Esophagus (tissue), 2 donors: ENCODE measurements around the gene CEP20. TPM values are rescaled to one million over a fixed set of nuclear protein-coding genes. Genes with fewer than 3 reads are reported as not detected.

Experiments
- H3K27ac ChIP-seq, 2 donors: one replicate each; pipeline ENCODE4 v1.5.1; 2013; ENCODE audit warnings: low read depth in 2 of 2, mild to moderate bottlenecking in 2 of 2, inconsistent platforms in 1 of 2, low read length in 1 of 2, moderate library complexity in 1 of 2
- H3K27me3 ChIP-seq, 2 donors: one replicate each; pipeline ENCODE4 v1.6.1; 2013; ENCODE audit warnings: low read length in 2 of 2, control low read depth in 1 of 2, mild to moderate bottlenecking in 1 of 2; ENCODE audit not compliant: insufficient read depth in 2 of 2, control insufficient read depth in 1 of 2
- H3K36me3 ChIP-seq, 2 donors: one replicate each; pipeline ENCODE4 v1.6.1; 2013; ENCODE audit warnings: low read length in 1 of 2; ENCODE audit not compliant: control insufficient read depth in 2 of 2, insufficient read depth in 2 of 2
- H3K4me1 ChIP-seq, 2 donors: one replicate each; pipeline ENCODE4 v1.6.1; 2013; ENCODE audit warnings: low read length in 1 of 2; ENCODE audit not compliant: control insufficient read depth in 2 of 2, insufficient read depth in 2 of 2
- H3K4me3 ChIP-seq, 2 donors: one replicate each; pipeline ENCODE4 v1.5.1; 2013; ENCODE audit warnings: low read length in 2 of 2, mild to moderate bottlenecking in 2 of 2, low read depth in 1 of 2, moderate library complexity in 1 of 2
- H3K9me3 ChIP-seq, 2 donors: one replicate each; pipeline ENCODE4 v1.6.1; 2013; ENCODE audit warnings: mild to moderate bottlenecking in 2 of 2, low read depth in 1 of 2, low read length in 1 of 2, moderate library complexity in 1 of 2; ENCODE audit not compliant: control insufficient read depth in 2 of 2, insufficient read depth in 1 of 2
- WGBS, 2 donors: extraction: QIAGEN DNeasy Blood & Tissue Kit; methylation state at CpG; one replicate each; pipeline ENCODE4 v1.1.7; 2013; 5-methylcytosine and 5-hydroxymethylcytosine counted together
- polyA plus RNA-seq, 2 donors: library from polyadenylated mRNA; stranded (reverse); fragments of 200-250 nt; gene quantifications; one replicate each; pipeline ENCODE4 v1.2.3, GENCODE V29; 2013
- donor health status: healthy with polysubstance abuse.
- donor health status: Bipolar disorder and iron deficiency.

The CEP20 gene
- polyA plus RNA-seq, 2 donors: 17.6 to 25.6 TPM

DNA sequence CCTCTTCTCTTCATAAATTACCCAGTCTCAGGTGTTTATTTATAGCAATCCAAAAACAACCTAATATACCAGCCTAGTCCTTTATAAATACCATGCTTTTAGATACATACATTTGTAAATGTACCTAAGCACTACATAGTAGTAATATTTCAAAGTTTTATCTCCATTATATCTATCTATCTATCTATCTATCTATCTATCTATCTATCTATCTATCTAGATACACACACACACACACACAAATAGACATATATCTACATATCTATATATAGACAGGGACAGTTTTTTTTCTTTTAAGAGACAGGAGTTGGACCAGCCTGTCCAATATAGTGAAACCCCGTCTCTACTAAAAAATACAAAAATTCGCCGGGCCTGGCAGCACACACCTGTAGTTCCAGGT is 5.8 kb downstream of the CEP20 start:
- H3K27me3 ChIP-seq: no peaks in the 10 kb centered on the region
- H3K27ac ChIP-seq: no peak overlapping the region
- no peaks in the 10 kb centered on the region for H3K9me3 ChIP-seq
- no peak overlapping the region for H3K4me3 ChIP-seq
- peaks cover 2 to 3% of the 10 kb centered on the region in 2 donors for H3K4me1 ChIP-seq
- WGBS, 2 donors: 91 to 98% methylated on average over 3 of the region's 3 CpGs
- H3K36me3 ChIP-seq: peaks cover 2 to 17% of the 10 kb centered on the region in 2 donors

DNA sequence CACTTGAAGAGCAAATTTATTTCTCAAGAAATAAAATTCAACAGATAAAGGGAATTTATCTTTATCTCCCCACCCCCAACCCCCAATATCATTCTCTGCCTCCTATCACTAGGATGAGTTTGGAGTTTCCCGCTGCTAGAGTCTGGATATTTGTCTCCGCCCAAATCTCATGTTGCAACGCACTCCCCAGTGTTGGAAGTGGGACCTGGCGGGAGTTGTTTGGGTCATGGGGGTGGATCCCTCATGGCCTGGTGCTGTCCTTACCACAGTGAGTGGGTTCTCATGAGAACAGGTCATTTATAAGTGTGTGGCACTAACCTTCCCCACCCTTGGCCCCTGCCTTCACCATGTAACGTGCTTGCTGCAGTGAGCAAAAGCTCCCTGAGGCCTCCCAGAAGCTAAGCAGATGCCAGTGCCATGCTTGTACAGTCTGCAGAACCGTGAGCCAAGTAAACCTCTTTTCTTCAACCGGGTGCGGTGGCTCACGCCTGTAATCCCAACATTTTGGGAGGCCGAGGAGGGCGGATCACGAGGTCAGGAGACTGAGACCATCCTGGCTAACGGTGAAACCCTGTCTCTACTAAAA is 6.5 kb downstream of the CEP20 start:
- peaks cover 2 to 19% of the 10 kb centered on the region in 2 donors for H3K36me3 ChIP-seq
- peaks cover 2 to 3% of the 10 kb centered on the region in 2 donors for H3K4me1 ChIP-seq
- H3K9me3 ChIP-seq: no peaks in the 10 kb centered on the region
- no peaks in the 10 kb centered on the region for H3K27me3 ChIP-seq
- no peak overlapping the region for H3K4me3 ChIP-seq
- peak overlapping the region in 1 of 2 donors; percentile 38 for H3K27ac ChIP-seq
- 94 to 95% methylated on average over 13 of the region's 13 CpGs for WGBS, 2 donors

DNA sequence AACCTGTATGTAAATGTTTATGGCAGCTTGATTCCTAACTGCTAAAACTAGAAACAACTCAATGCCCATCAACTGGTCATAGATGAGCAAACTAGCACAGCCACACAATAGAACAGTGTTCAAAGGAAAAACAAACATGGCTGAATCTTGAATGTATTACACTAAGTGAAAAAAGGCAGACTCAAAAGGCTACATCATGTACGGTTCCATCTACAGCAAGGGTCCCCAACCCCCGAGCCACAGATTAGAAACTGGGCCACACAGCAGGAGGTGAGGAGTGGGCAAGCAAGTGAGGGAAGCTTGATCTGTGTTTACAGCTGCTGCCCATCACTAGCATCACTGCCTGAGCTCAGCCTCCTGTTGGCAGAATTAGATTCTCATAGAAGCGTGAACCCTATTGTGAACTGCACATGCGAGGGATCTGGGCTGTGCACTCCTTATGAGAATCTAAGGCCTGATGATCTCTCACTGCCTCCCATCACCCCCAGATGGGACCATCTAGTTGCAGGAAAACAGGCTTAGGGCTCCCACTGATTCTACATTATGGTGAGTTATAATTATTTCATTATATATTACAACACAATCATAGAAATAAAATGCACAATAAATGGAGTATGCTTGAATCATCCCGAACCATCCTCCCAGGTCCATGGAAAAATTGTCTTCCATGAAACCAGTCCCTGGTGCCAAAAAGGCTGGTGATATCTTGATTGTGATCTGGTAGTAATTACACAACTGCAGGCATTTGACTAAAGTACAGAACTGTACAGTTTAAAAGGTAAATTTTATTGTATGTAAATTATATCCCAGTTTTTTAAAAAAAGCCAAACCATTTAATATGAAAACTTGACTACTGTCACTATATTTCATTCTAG is 7.7 kb downstream of the CEP20 start:
- Histone ChIP-seq H3K9me3 (no peaks in the 10 kb centered on the region), H3K36me3 (peaks cover 2 to 19% of the 10 kb centered on the region in 2 donors), H3K27ac (peak overlapping the region; percentile 69 to 71), H3K4me3 (no peak overlapping the region), H3K4me1 (peaks cover 2 to 3% of the 10 kb centered on the region in 2 donors), H3K27me3 (no peaks in the 10 kb centered on the region)
- 81 to 85% methylated on average over 5 of the region's 5 CpGs for WGBS, 2 donors

GRCh38 chr16:15879255-15879811 is 9.1 kb downstream of the CEP20 start:
- Histone ChIP-seq H3K9me3 (no peaks in the 10 kb centered on the region), H3K4me1 (peaks cover 2 to 3% of the 10 kb centered on the region in 2 donors), H3K36me3 (peaks cover 2 to 19% of the 10 kb centered on the region in 2 donors), H3K27ac (peak overlapping the region; percentile 81 to 86), H3K27me3 (no peaks in the 10 kb centered on the region), H3K4me3 (no peak overlapping the region)
- WGBS, 2 donors: 46 to 86% methylated on average over 2 of the region's 2 CpGs

DNA sequence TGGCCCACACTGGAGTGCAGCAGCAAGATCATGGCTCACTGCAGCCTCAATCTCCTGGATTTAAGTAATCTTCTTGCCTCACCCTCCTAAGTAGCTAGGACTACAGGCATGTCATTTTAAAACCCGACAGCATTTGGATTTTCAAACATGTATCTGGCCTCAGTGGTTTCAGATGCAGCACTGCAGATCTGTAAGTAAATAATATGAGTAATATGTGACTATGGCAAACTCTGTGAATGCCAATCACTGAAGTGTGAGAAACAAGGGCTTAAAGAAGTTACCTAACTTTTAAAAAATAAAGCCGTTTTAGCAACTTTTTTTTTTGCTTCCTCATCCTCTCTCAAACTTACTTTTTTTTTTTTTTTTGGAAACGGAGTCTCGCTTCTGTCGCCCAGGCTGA is 11.9 kb downstream of the CEP20 start:
- Histone ChIP-seq H3K9me3 (no peaks in the 10 kb centered on the region), H3K27me3 (no peaks in the 10 kb centered on the region), H3K4me1 (peaks cover 0 to 3% of the 10 kb centered on the region in 2 donors), H3K36me3 (peaks cover 0 to 9% of the 10 kb centered on the region in 2 donors), H3K4me3 (no peak overlapping the region), H3K27ac (peak overlapping the region in 1 of 2 donors; percentile 40)
- 65 to 86% methylated on average over 5 of the region's 5 CpGs for WGBS, 2 donors

DNA sequence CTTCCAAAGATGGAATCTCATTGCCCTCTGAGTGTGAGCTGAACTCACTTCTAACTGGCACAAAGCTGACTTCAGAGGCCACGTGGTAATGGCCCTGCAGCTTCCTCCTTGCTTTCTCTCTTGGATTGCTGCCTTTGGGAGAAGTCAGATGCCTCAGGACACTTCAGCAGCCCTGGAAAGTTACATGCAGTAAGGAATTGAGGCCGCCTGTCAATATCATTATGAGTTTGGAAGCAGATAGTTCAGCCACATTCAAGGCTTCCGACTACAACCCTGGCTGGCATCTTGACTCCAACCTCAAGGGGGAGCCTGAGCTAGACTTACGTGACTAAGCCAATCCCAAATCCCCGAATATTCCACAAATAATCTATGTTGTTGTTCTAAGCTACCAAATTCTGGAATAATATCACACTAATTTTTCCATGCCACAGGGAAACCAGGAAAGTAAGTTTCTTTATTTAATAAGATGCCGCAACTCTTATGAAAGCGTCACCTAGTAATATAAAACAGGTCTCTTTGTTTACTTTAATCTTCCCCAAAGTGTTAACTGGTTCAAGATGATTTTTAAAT is 13.6 kb downstream of the CEP20 start:
- Histone ChIP-seq H3K4me1 (no peaks in the 10 kb centered on the region), H3K27me3 (no peaks in the 10 kb centered on the region), H3K36me3 (peaks cover 0 to 11% of the 10 kb centered on the region in 2 donors), H3K9me3 (no peaks in the 10 kb centered on the region), H3K27ac (peak overlapping the region; percentile 64 to 77), H3K4me3 (no peak overlapping the region)
- 36 to 45% methylated on average over 7 of the region's 7 CpGs for WGBS, 2 donors

- H3K27ac ChIP-seq: no peak overlapping the region
- peaks cover 4 to 12% of the 10 kb centered on the region in 2 donors for H3K36me3 ChIP-seq
- 90 to 95% methylated on average over 1 of the region's 1 CpG for WGBS, 2 donors
Measured at GRCh38 chr16:15873737-15874136, 14.7 kb downstream of the CEP20 start.

GRCh38 chr16:15873301-15873700 is 15.1 kb downstream of the CEP20 start:
- WGBS, 2 donors: 84 to 85% methylated on average over 2 of the region's 2 CpGs
- H3K27ac ChIP-seq: no peak overlapping the region
- H3K36me3 ChIP-seq: peaks cover 4 to 9% of the 10 kb centered on the region in 2 donors

More at GRCh38 chr16:15873737-15874136, 14.7 kb downstream of the CEP20 start:
- no peak overlapping the region for H3K4me3 ChIP-seq
- H3K27me3 ChIP-seq: no peaks in the 10 kb centered on the region
- no peaks in the 10 kb centered on the region for H3K4me1 ChIP-seq
- no peaks in the 10 kb centered on the region for H3K9me3 ChIP-seq

GRCh38 chr16:15870011-15870410 is 18.4 kb downstream of the CEP20 start:
- H3K36me3 ChIP-seq: peaks cover 4 to 7% of the 10 kb centered on the region in 2 donors
- H3K4me3 ChIP-seq: no peak overlapping the region
- no peaks in the 10 kb centered on the region for H3K27me3 ChIP-seq
- no peaks in the 10 kb centered on the region for H3K4me1 ChIP-seq
- no peak overlapping the region for H3K27ac ChIP-seq
- H3K9me3 ChIP-seq: no peaks in the 10 kb centered on the region
- 87% methylated on average over 5 of the region's 5 CpGs for WGBS, 2 donors

More at GRCh38 chr16:15873301-15873700, 15.1 kb downstream of the CEP20 start:
- Histone ChIP-seq H3K27me3 (no peaks in the 10 kb centered on the region), H3K4me1 (no peaks in the 10 kb centered on the region), H3K9me3 (no peaks in the 10 kb centered on the region), H3K4me3 (no peak overlapping the region)
